Lower leg skin (tissue), 3 donors: Measurements from ENCODE around the gene NPAS3.

Experiments
- CTCF ChIP-seq, 3 donors: fragments of 450-650 bp; IDR thresholded peaks; one replicate each; pipeline ENCODE4 v1.5.1; 2016; ENCODE audit warnings: antibody characterized with exemption in 3 of 3, mild to moderate bottlenecking in 3 of 3, moderate library complexity in 2 of 3
- POLR2A ChIP-seq, 2 donors: fragments of 450-650 bp; IDR thresholded peaks; one replicate each; pipeline ENCODE4 v1.6.1; 2016 to 2017; ENCODE audit warnings: antibody characterized with exemption in 2 of 2, mild to moderate bottlenecking in 1 of 2, moderate library complexity in 1 of 2

- TF ChIP-seq CTCF (IDR thresholded peaks at IDR 0.05) (no peak), POLR2A (IDR thresholded peaks at IDR 0.05) (no peak)
Observed at GRCh38 chr14:33085799-33086198, 147.1 kb downstream of the NPAS3 start.
